HepG2 (cell line): Measurements from ENCODE around the gene TAB2. TPM values are rescaled to one million over a fixed set of nuclear protein-coding genes. Genes with fewer than 3 reads are reported as not detected.

Experiments
- FOXA3 ChIP-seq: IDR thresholded peaks from 2 replicates; pipeline ENCODE4 v1.6.1; 2016; ENCODE audit warnings: missing genetic modification reagents, missing compliant biosample characterization
- FOXK1 ChIP-seq: sonication (generic); formaldehyde crosslinking; IDR thresholded peaks from 2 replicates; pipeline ENCODE4 v1.4.0; 2020; ENCODE audit warnings: low read depth, missing genetic modification reagents, borderline replicate concordance
- FOXP4 ChIP-seq: sonication (generic); formaldehyde crosslinking; IDR thresholded peaks from 2 replicates; pipeline ENCODE4 v1.4.0; 2020; ENCODE audit warnings: missing genetic modification reagents
- JARID2 ChIP-seq: sonication (generic); formaldehyde crosslinking; IDR thresholded peaks from 2 replicates; pipeline ENCODE4 v1.8.1; 2023; ENCODE audit warnings: missing genetic modification reagents, inconsistent platforms; ENCODE audit not compliant: insufficient replicate concordance
- PATZ1 ChIP-seq: sonication (generic); formaldehyde crosslinking; IDR thresholded peaks from 2 replicates; pipeline ENCODE4 v1.4.0; 2020; ENCODE audit warnings: missing genetic modification reagents
- STAG1 ChIP-seq: sonication (generic); formaldehyde crosslinking; IDR thresholded peaks from 2 replicates; pipeline ENCODE4 v1.4.0; 2020; ENCODE audit warnings: missing genetic modification reagents
- TARDBP ChIP-seq: sonication (generic); formaldehyde crosslinking; IDR thresholded peaks from 2 replicates; pipeline ENCODE4 v1.8.0; 2022; ENCODE audit warnings: mild to moderate bottlenecking, missing genetic modification reagents
- THAP11 ChIP-seq: IDR thresholded peaks from 2 replicates; pipeline ENCODE4 v1.6.1; 2016; ENCODE audit warnings: missing biosample characterization, missing genetic modification reagents
- ZNF18 ChIP-seq: sonication (generic); formaldehyde crosslinking; IDR thresholded peaks from 2 replicates; pipeline ENCODE4 v1.8.0; 2022; ENCODE audit warnings: mild to moderate bottlenecking, missing genetic modification reagents; ENCODE audit not compliant: insufficient replicate concordance
- ZNF574 ChIP-seq: sonication (generic); formaldehyde crosslinking; IDR thresholded peaks from 2 replicates; pipeline ENCODE4 v1.4.0; 2020; ENCODE audit warnings: missing genetic modification reagents
- ZNF609 ChIP-seq: sonication (generic); formaldehyde crosslinking; IDR thresholded peaks from 2 replicates; pipeline ENCODE4 v1.4.0; 2020; ENCODE audit warnings: mild to moderate bottlenecking, missing genetic modification reagents, borderline replicate concordance
- polyA plus RNA-seq, 8 experiments: library from polyadenylated mRNA; depleted of rRNA in 3 of 8; stranded (reverse) in 7 of 8; unstranded in 1 of 8; fragments of >200 nt; fragmentation: Illumina TruSeq in 4 of 8; extraction: Trizol in 4 of 8; gene quantifications; 2 replicates each; pipeline versions ENCODE4 v1.2.1 to v1.2.3, GENCODE V29; 2011 to 2016; ENCODE audit warnings: low read depth in 4 of 8, missing spikeins in 1 of 8, mixed read lengths in 1 of 8; ENCODE audit not compliant: insufficient read depth in 1 of 8
- total RNA-seq, 5 experiments: library from RNA; depleted of rRNA; stranded (reverse); fragments of >200 nt; fragmentation: Illumina TruSeq; extraction: Trizol; gene quantifications; 2 replicates each; pipeline ENCODE4 v1.2.3, GENCODE V29; 2016; ENCODE audit warnings: low read depth in 1 of 5

TAB2 gene
- total and polyA plus RNA-seq, 2 of the 13 experiments (the other 11 are each of a cell fraction or from before 2014, with no cell fraction given), result 23.7 to 50.2 TPM

GRCh38 chr6:149431905-149432775 lies 114.6 kb downstream of the TAB2 start (continued):
- TF ChIP-seq ZNF609, result 0 out of 2 replicates have a peak, but pooled peaks have one; percentile 15
- TF ChIP-seq JARID2 (CRISPR knock-in tag), result peak; percentile 89
- TF ChIP-seq PATZ1 (CRISPR knock-in tag), result peak; percentile 54; the same call in 1 of the 2 replicates
- TF ChIP-seq STAG1 (CRISPR knock-in tag), result peak; percentile 100
- TF ChIP-seq FOXK1, result peak; percentile 54; the same call in 1 of the 2 replicates
- TF ChIP-seq FOXP4 (CRISPR knock-in tag), result 0 out of 2 replicates have a peak, but pooled peaks have one; percentile 15
- no peak for TF ChIP-seq ZNF18 (CRISPR knock-in tag)
- peak; percentile 62 for TF ChIP-seq FOXA3 (CRISPR knock-in tag)
- TF ChIP-seq TARDBP, result 0 out of 2 replicates have a peak, but pooled peaks have one; percentile 44
- TF ChIP-seq ZNF574 (CRISPR knock-in tag), result peak; percentile 46; the same call in 1 of the 2 replicates
- TF ChIP-seq THAP11 (CRISPR knock-in tag), result 0 out of 2 replicates have a peak, but pooled peaks have one; percentile 48
